CD14-positive monocyte (primary cell): ENCODE results near the gene DAD1. TPM values are rescaled to one million over a fixed set of nuclear protein-coding genes. Genes with fewer than 3 reads are reported as not detected.

Source experiments
- DNase-seq, 3 donors: peaks; one replicate each; pipeline ENCODE4 v3.0.0-alpha.2; 2011 to 2022
- H2AFZ ChIP-seq: 2 replicates; pipeline ENCODE4 v1.6.0; 2012; ENCODE audit warnings: mild to moderate bottlenecking, low read depth, low read length, inconsistent platforms; ENCODE audit not compliant: insufficient read depth, poor library complexity, severe bottlenecking
- H3K27ac ChIP-seq, 2 donors: 1 replicate in 1 of 2; 2 replicates in 1 of 2; pipeline ENCODE4 v1.5.1; 2012 to 2013; ENCODE audit warnings: low read length in 2 of 2, control low read depth in 1 of 2, inconsistent platforms in 1 of 2, low read depth in 1 of 2, mild to moderate bottlenecking in 1 of 2
- H3K27me3 ChIP-seq, 2 donors: one replicate each; pipeline versions ENCODE4 v1.6.0 to v1.6.1; 2011 to 2013; ENCODE audit warnings: low read length in 2 of 2; ENCODE audit not compliant: control insufficient read depth in 2 of 2, insufficient read depth in 2 of 2
- H3K36me3 ChIP-seq, 2 donors: replicated peaks in 1 of 2; 1 replicate in 1 of 2; 2 replicates in 1 of 2; pipeline versions ENCODE4 v1.5.1 to v1.6.1; 2012 to 2013; ENCODE audit warnings: low read length in 2 of 2, control low read depth in 1 of 2, inconsistent platforms in 1 of 2, mild to moderate bottlenecking in 1 of 2; ENCODE audit not compliant: insufficient read depth in 2 of 2, control insufficient read depth in 1 of 2
- H3K4me1 ChIP-seq, 2 donors: 1 replicate in 1 of 2; 2 replicates in 1 of 2; pipeline versions ENCODE4 v1.5.1 to v1.6.1; 2012 to 2013; ENCODE audit warnings: low read length in 2 of 2, control low read depth in 1 of 2, inconsistent platforms in 1 of 2, mild to moderate bottlenecking in 1 of 2, moderate library complexity in 1 of 2; ENCODE audit not compliant: insufficient read depth in 2 of 2, control insufficient read depth in 1 of 2
- H3K4me2 ChIP-seq: replicated peaks from 2 replicates; pipeline ENCODE3; 2012; ENCODE audit warnings: low read length, moderate library complexity, mild to moderate bottlenecking; ENCODE audit not compliant: poor library complexity, severe bottlenecking; ENCODE audit errors: extremely low read depth
- H3K4me3 ChIP-seq, 3 experiments: fragments of 200-600 bp in 1 of 3; sonication (generic) in 1 of 3; replicated peaks in 1 of 3; 1 replicate in 2 of 3; 2 replicates in 1 of 3; pipeline ENCODE4 v1.5.1; 2011 to 2013; ENCODE audit warnings: low read length in 3 of 3, mild to moderate bottlenecking in 3 of 3, control low read depth in 2 of 3, low read depth in 2 of 3, inconsistent platforms in 1 of 3, moderate library complexity in 1 of 3
- H3K79me2 ChIP-seq: 2 replicates; pipeline ENCODE4 v1.6.0; 2012; ENCODE audit warnings: mild to moderate bottlenecking, control low read depth, inconsistent platforms, low read length, moderate library complexity; ENCODE audit not compliant: insufficient read depth
- H3K9ac ChIP-seq: 2 replicates; pipeline ENCODE4 v1.6.0; 2017; ENCODE audit warnings: low read length, mild to moderate bottlenecking; ENCODE audit not compliant: insufficient read depth, poor library complexity, severe bottlenecking
- H3K9me3 ChIP-seq, 2 donors: replicated peaks in 1 of 2; 1 replicate in 1 of 2; 2 replicates in 1 of 2; pipeline versions ENCODE4 v1.5.1 to v1.6.1; 2012 to 2013; ENCODE audit warnings: low read length in 2 of 2, control low read depth in 1 of 2; ENCODE audit not compliant: control insufficient read depth in 1 of 2, insufficient read depth in 1 of 2
- H4K20me1 ChIP-seq: 2 replicates; pipeline ENCODE4 v1.6.0; 2012; ENCODE audit warnings: mild to moderate bottlenecking, low read length, control low read depth, moderate library complexity; ENCODE audit not compliant: insufficient read depth
- H3K27ac Mint-ChIP-seq, 7 donors: one replicate each; pipeline ENCODE4 v1.8.0; 2020; ENCODE audit warnings: mild to moderate bottlenecking in 7 of 7, mixed read lengths in 7 of 7, moderate library complexity in 6 of 7, inconsistent platforms in 2 of 7
- H3K27me3 Mint-ChIP-seq, 3 donors: one replicate each; pipeline ENCODE4 v1.8.0; 2021 to 2022; ENCODE audit warnings: low read depth in 3 of 3, mild to moderate bottlenecking in 3 of 3, mixed read lengths in 3 of 3, moderate library complexity in 3 of 3, inconsistent platforms in 1 of 3
- H3K36me3 Mint-ChIP-seq, 2 donors: one replicate each; pipeline ENCODE4 v1.8.0; 2020; ENCODE audit warnings: mixed read lengths in 2 of 2, inconsistent platforms in 1 of 2, mild to moderate bottlenecking in 1 of 2
- H3K4me1 Mint-ChIP-seq: one replicate; pipeline ENCODE4 v1.8.0; 2020; ENCODE audit warnings: mild to moderate bottlenecking, mixed read lengths
- H3K4me3 Mint-ChIP-seq, 2 donors: one replicate each; pipeline ENCODE4 v1.8.0; 2020; ENCODE audit warnings: mild to moderate bottlenecking in 2 of 2, mixed read lengths in 2 of 2, moderate library complexity in 1 of 2
- H3K9me3 Mint-ChIP-seq, 7 donors: one replicate each; pipeline ENCODE4 v1.8.0; 2020 to 2022; ENCODE audit warnings: mixed read lengths in 7 of 7, mild to moderate bottlenecking in 6 of 7, moderate library complexity in 6 of 7, inconsistent platforms in 2 of 7
- CTCF ChIP-seq: fragments of 200-600 bp; IDR thresholded peaks from one replicate; pipeline ENCODE4 v1.8.0; 2022; ENCODE audit warnings: antibody characterized with exemption, mild to moderate bottlenecking
- WGBS: methylation state at CpG from one replicate; pipeline ENCODE4 v1.1.5; 2013; ENCODE audit warnings: missing lambda C conversion rate; ENCODE audit not compliant: insufficient coverage; 5-methylcytosine and 5-hydroxymethylcytosine counted together
- intact Hi-C, 2 donors: fragments of 100-400 bp; cut with micrococcal nuclease; formaldehyde crosslinking; loops; one replicate each; pipeline versions ENCODE4 v1.15.0 to v1.15.1; 2023
- polyA plus RNA-seq, 3 donors: library from polyadenylated mRNA; depleted of rRNA in 1 of 3; unstranded in 2 of 3; stranded (reverse) in 1 of 3; fragments of 300-500 nt in 2 of 3; fragments of >200 nt in 1 of 3; fragmentation: Illumina TruSeq in 2 of 3; gene quantifications; 1 replicate in 2 of 3; 2 replicates in 1 of 3; pipeline ENCODE4 v1.2.3, GENCODE V29; 2012 to 2021

DAD1 gene
- polyA plus RNA-seq, 3 donors = 126 to 444 (median 440) TPM

GRCh38 chr14:22537436-22538310, 51.4 kb downstream of the DAD1 start:
- no peak overlapping the region for H3K4me3 ChIP-seq
- TF ChIP-seq CTCF = no peak
- H3K36me3 ChIP-seq = no peaks in the 10 kb centered on the region
- no peak overlapping the region for H3K4me2 ChIP-seq
- H3K4me1 Mint-ChIP-seq = peaks cover 10% of the 10 kb centered on the region
- no peaks in the 10 kb centered on the region for H3K4me1 ChIP-seq
- intact Hi-C loops = no loop called here
- H3K27ac Mint-ChIP-seq = peak overlapping the region in 4 of 7 donors; percentile 3 to 78 (median 38)
- no peaks in the 10 kb centered on the region for H3K79me2 ChIP-seq
- no peak overlapping the region for H3K27ac ChIP-seq
- H4K20me1 ChIP-seq = no peaks in the 10 kb centered on the region
- H3K9me3 ChIP-seq = no peaks in the 10 kb centered on the region
- no peaks in the 10 kb centered on the region for H3K36me3 Mint-ChIP-seq
- no peak overlapping the region for H3K4me3 Mint-ChIP-seq
- no peaks in the 10 kb centered on the region for H3K9me3 Mint-ChIP-seq
- 100% methylated on average over 5 of the region's 8 CpGs for WGBS
- no peaks in the 10 kb centered on the region for H3K27me3 ChIP-seq
- peaks cover 0 to 1% (median 1%) of the 10 kb centered on the region in 3 donors for H3K27me3 Mint-ChIP-seq
- no peak overlapping the region for H3K9ac ChIP-seq
- H2AFZ ChIP-seq = no peak overlapping the region
- DNase-seq = no peak

GRCh38 chr14:22536853-22537338, 52.1 kb downstream of the DAD1 start:
- no peaks in the 10 kb centered on the region for H3K9me3 ChIP-seq
- H3K9ac ChIP-seq = no peak overlapping the region
- no peaks in the 10 kb centered on the region for H3K79me2 ChIP-seq
- H3K9me3 Mint-ChIP-seq = no peaks in the 10 kb centered on the region
- DNase-seq = peak; percentile 47 to 85 (median 53)
- H3K27ac ChIP-seq = no peak overlapping the region
- no peaks in the 10 kb centered on the region for H3K36me3 Mint-ChIP-seq
- H3K4me1 Mint-ChIP-seq = peaks cover 10% of the 10 kb centered on the region
- H3K4me3 Mint-ChIP-seq = no peak overlapping the region
- no peaks in the 10 kb centered on the region for H3K36me3 ChIP-seq
- no peaks in the 10 kb centered on the region for H4K20me1 ChIP-seq
- TF ChIP-seq CTCF = no peak
- no peak overlapping the region for H3K4me2 ChIP-seq
- H3K4me3 ChIP-seq = no peak overlapping the region
- 80% methylated on average over 1 of the region's 6 CpGs for WGBS
- no peak overlapping the region for H2AFZ ChIP-seq
- intact Hi-C loops = no loop called here
- no peaks in the 10 kb centered on the region for H3K27me3 ChIP-seq
- H3K4me1 ChIP-seq = no peaks in the 10 kb centered on the region
- peak overlapping the region in 1 of 7 donors; percentile 0 for H3K27ac Mint-ChIP-seq
- H3K27me3 Mint-ChIP-seq = peaks cover 0 to 1% (median 0%) of the 10 kb centered on the region in 3 donors
